ENCODE data around the gene PRR12. TPM values are rescaled to one million over a fixed set of nuclear protein-coding genes. Genes with fewer than 3 reads are reported as not detected.

PRR12 gene
- total and polyA plus RNA-seq, 2 donors (not counting 3 experiments of a cell fraction or from before 2014, with no cell fraction given), result 1.9 to 37.0 TPM

DNA sequence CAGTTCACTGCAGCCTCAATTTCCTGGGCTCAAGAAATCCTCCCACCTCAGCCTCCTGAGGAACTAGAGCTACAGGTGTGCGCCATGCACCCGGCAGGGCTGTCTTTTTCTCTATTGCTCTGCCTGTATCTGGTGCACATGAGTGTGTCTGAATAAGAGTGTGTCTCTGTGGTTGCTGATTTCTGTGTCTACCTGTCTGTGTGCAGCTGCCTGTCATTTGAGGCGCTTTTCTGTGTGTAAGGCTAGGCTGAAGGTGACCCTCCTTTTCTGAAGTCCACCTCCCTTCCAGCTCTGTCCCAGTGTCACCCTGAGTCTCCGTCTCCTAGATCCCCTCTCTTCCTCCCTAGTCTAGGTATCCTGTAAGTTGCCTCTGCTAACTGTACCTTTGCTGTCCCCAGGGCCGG is 1.5 kb upstream of the PRR12 start:
- dilution Hi-C loops (cut with MboI; ENCODE audit: extremely low pct_ligation_motif_present, low sequenced_read_pairs) (no loop called here), intact Hi-C loops (cut with micrococcal nuclease) (no loop called here)
- peaks cover 16% of the 10 kb centered on the region for H3K4me1 ChIP-seq (ENCODE audit: control insufficient read depth, extremely low read depth, insufficient read depth, low read length)
- no peaks in the 10 kb centered on the region for H3K27me3 ChIP-seq (ENCODE audit: control insufficient read depth in 2 of 2, insufficient read depth in 2 of 2, low read length in 2 of 2)
- no peak overlapping the region for H3K27ac ChIP-seq (ENCODE audit: insufficient read depth, low read depth, low read length)
- no TSS peak for BruUV-seq (replicated peaks)
- no peak overlapping the region for H3K4me3 ChIP-seq (replicated peaks in 1 of 3; ENCODE audit: insufficient read depth in 1 of 3, low read depth in 1 of 3, low read length in 3 of 3)
- H2AFZ ChIP-seq (ENCODE audit: low read depth, low read length), result no peak overlapping the region
- DNase-seq (ENCODE audit: low read depth, low spot score), result no peak
- H3K9me1 ChIP-seq (replicated peaks; ENCODE audit: control insufficient read depth, extremely low read depth, insufficient read depth, low read length), result no peaks in the 10 kb centered on the region
- H3K79me2 ChIP-seq (ENCODE audit: control insufficient read depth, insufficient read depth, low read length), result peaks cover 27% of the 10 kb centered on the region
- POLR2A ChIA-PET, result interaction anchor here (1.0 to 1.2 kb wide), 3 partner anchors 49 to 52 kb away, joined by 3 to 11 read pairs (median 3); partner anchors contain the start of genes RRAS and SCAF1
- CTCF ChIA-PET, result interaction anchor here (1.0 to 1.8 kb wide), 6 partner anchors 9 to 91 kb away, joined by 3 to 11 read pairs (median 4); partner anchors contain the start of gene NOSIP
- H4K20me1 ChIP-seq (replicated peaks; ENCODE audit: control insufficient read depth, extremely low read depth, insufficient read depth, low read length), result no peaks in the 10 kb centered on the region
- TF ChIP-seq, protein P1, sequence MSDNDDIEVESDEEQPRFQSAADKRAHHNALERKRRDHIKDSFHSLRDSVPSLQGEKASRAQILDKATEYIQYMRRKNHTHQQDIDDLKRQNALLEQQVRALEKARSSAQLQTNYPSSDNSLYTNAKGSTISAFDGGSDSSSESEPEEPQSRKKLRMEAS (IDR thresholded peaks at IDR 0.05; ENCODE audit: insufficient read depth, insufficient read length), result no peak
- TF ChIP-seq POLR2A (IDR thresholded peaks at IDR 0.05; ENCODE audit: low read depth, low read length), result no peak
- TF ChIP-seq CTCF (IDR thresholded peaks at IDR 0.05; ENCODE audit: extremely low read depth in 1 of 2, insufficient read depth in 1 of 2, low read depth in 1 of 2, low read length in 2 of 2), result no peak
- TF ChIP-seq MYC (IDR thresholded peaks at IDR 0.05; ENCODE audit: low read depth, low read length), result no peak
- no peak for TF ChIP-seq EZH2 (IDR thresholded peaks at IDR 0.05; ENCODE audit: borderline replicate concordance, low read depth, low read length, severe bottlenecking)
- no peak for TF ChIP-seq JUN (IDR thresholded peaks at IDR 0.05; ENCODE audit: borderline replicate concordance, insufficient read depth, insufficient read length, low read depth)
- TF ChIP-seq FOS (IDR thresholded peaks at IDR 0.05; ENCODE audit: borderline replicate concordance, insufficient read depth, low read length), result no peak
- no peak for TF ChIP-seq GATA2 (IDR thresholded peaks at IDR 0.05; ENCODE audit: insufficient read depth, insufficient read length, low read depth, low read length)
- TF ChIP-seq POLR2AphosphoS5 (IDR thresholded peaks at IDR 0.05; ENCODE audit: insufficient read depth, low read depth, low read length), result no peak
- no peak overlapping the region for H3K4me2 ChIP-seq (ENCODE audit: insufficient read depth, low read length)
- FAIRE-seq, result no peak
- H3K9ac ChIP-seq (replicated peaks; ENCODE audit: extremely low read depth, insufficient read depth, low read length), result no peak overlapping the region
- no peaks in the 10 kb centered on the region for H3K9me3 ChIP-seq (replicated peaks; ENCODE audit: control insufficient read depth, insufficient read depth, low read length)
- H3K36me3 ChIP-seq (ENCODE audit: control insufficient read depth in 2 of 2, extremely low read depth in 1 of 2, insufficient read depth in 2 of 2, low read length in 2 of 2), result peaks cover under 1 to 4% of the 10 kb centered on the region in 2 experiments
